HepG2 (cell line): ENCODE measurements around the gene DLX1. TPM values are rescaled to one million over a fixed set of nuclear protein-coding genes. Genes with fewer than 3 reads are reported as not detected.

ENCODE experiments used
- DNMT3B ChIP-seq: conservative IDR thresholded peaks from 2 replicates; pipeline ENCODE4 v1.6.1; 2016; ENCODE audit warnings: missing biosample characterization, control low read depth
- EZH2 ChIP-seq: conservative IDR thresholded peaks from 2 replicates; pipeline ENCODE4 v1.6.1; 2012; ENCODE audit warnings: mild to moderate bottlenecking, low read depth, low read length, moderate library complexity
- HNF1B ChIP-seq: sonication (generic); formaldehyde crosslinking; IDR thresholded peaks from 2 replicates; pipeline ENCODE4 v1.5.1; 2020; ENCODE audit warnings: mild to moderate bottlenecking, moderate library complexity, missing genetic modification reagents
- RARG ChIP-seq: sonication (generic); formaldehyde crosslinking; IDR thresholded peaks from 2 replicates; pipeline ENCODE4 v1.4.0; 2020; ENCODE audit warnings: low read depth, mild to moderate bottlenecking, missing genetic modification reagents
- SNAPC4 ChIP-seq: sonication (generic); formaldehyde crosslinking; IDR thresholded peaks from 2 replicates; pipeline ENCODE4 v1.4.0; 2020; ENCODE audit warnings: mild to moderate bottlenecking, missing genetic modification reagents
- ZEB1 ChIP-seq: IDR thresholded peaks from 2 replicates; pipeline ENCODE4 v1.6.1; 2012; ENCODE audit warnings: mild to moderate bottlenecking, low read depth, inconsistent platforms; ENCODE audit not compliant: insufficient replicate concordance
- ZNF589 ChIP-seq: sonication (generic); formaldehyde crosslinking; conservative IDR thresholded peaks from 2 replicates; pipeline ENCODE4 v1.8.0; 2022; ENCODE audit warnings: mild to moderate bottlenecking, moderate library complexity, missing genetic modification reagents
- ZNF672 ChIP-seq: sonication (generic); formaldehyde crosslinking; IDR thresholded peaks from 2 replicates; pipeline ENCODE4 v1.8.1; 2022; ENCODE audit warnings: missing genetic modification reagents
- polyA plus RNA-seq, 8 experiments: library from polyadenylated mRNA; depleted of rRNA in 3 of 8; stranded (reverse) in 7 of 8; unstranded in 1 of 8; fragments of >200 nt; fragmentation: Illumina TruSeq in 4 of 8; extraction: Trizol in 4 of 8; gene quantifications; 2 replicates each; pipeline versions ENCODE4 v1.2.1 to v1.2.3, GENCODE V29; 2011 to 2016; ENCODE audit warnings: low read depth in 4 of 8, missing spikeins in 1 of 8, mixed read lengths in 1 of 8; ENCODE audit not compliant: insufficient read depth in 1 of 8
- total RNA-seq, 5 experiments: library from RNA; depleted of rRNA; stranded (reverse); fragments of >200 nt; fragmentation: Illumina TruSeq; extraction: Trizol; gene quantifications; 2 replicates each; pipeline ENCODE4 v1.2.3, GENCODE V29; 2016; ENCODE audit warnings: low read depth in 1 of 5

DLX1 gene
- total and polyA plus RNA-seq, 2 of the 13 experiments (the other 11 are each of a cell fraction or from before 2014, with no cell fraction given) = 0.18 to 0.86 TPM

GRCh38 chr2:172084395-172084644 lies 987 bp upstream of the DLX1 start (continued):
- 0 out of 2 replicates have a peak, but pooled peaks have one; percentile 33 for TF ChIP-seq EZH2
- no peak for TF ChIP-seq ZEB1
- TF ChIP-seq SNAPC4 (CRISPR knock-in tag) = 0 out of 2 replicates have a peak, but pooled peaks have one; percentile 16
- 0 out of 2 replicates have a peak, but pooled peaks have one; percentile 2 for TF ChIP-seq ZNF589 (CRISPR knock-in tag)
- 0 out of 2 replicates have a peak, but pooled peaks have one; percentile 3 for TF ChIP-seq HNF1B (CRISPR knock-in tag)
- TF ChIP-seq ZNF672 (CRISPR knock-in tag) = 0 out of 2 replicates have a peak, but pooled peaks have one; percentile 21
- TF ChIP-seq RARG = no peak
- no peak for TF ChIP-seq DNMT3B (CRISPR knock-in tag)
- TF ChIP-seq, all 625 proteins: peak for 12
